Vagina (tissue), 2 donors: ENCODE data around the gene SLCO2B1.

Experiments
- CTCF ChIP-seq, 3 experiments: fragments of 450-650 bp in 2 of 3; fragments of 200-600 bp in 1 of 3; sonication (generic) in 1 of 3; IDR thresholded peaks; one replicate each; pipeline ENCODE4 v1.5.1; 2017 to 2019; ENCODE audit warnings: antibody characterized with exemption in 3 of 3, mild to moderate bottlenecking in 2 of 3, moderate library complexity in 2 of 3
- POLR2AphosphoS5 ChIP-seq, 2 donors: sonication (generic); formaldehyde crosslinking; IDR thresholded peaks; one replicate each; pipeline ENCODE4 v1.9.0; 2017; ENCODE audit warnings: antibody characterized with exemption in 2 of 2, mild to moderate bottlenecking in 2 of 2, low read depth in 1 of 2; ENCODE audit not compliant: insufficient read depth in 1 of 2

GRCh38 chr11:75132080-75132479, 18.8 kb upstream of the SLCO2B1 start:
- TF ChIP-seq POLR2AphosphoS5 (IDR thresholded peaks at IDR 0.05; ENCODE audit: insufficient read depth in 1 of 2, low read depth in 1 of 2): no peak
- no peak for TF ChIP-seq CTCF (IDR thresholded peaks at IDR 0.05)
